Thoracic aorta (tissue), 2 donors: ENCODE measurements around the gene TMEM200B. TPM values are rescaled to one million over a fixed set of nuclear protein-coding genes. Genes with fewer than 3 reads are reported as not detected.

Experiments
- ATAC-seq: fragments of 150-250 bp; one replicate; pipeline ENCODE4 v1.8.0; 2017; ENCODE audit warnings: low read depth; ENCODE audit not compliant: insufficient number of reproducible peaks, low FRiP score
- DNase-seq: peaks from one replicate; pipeline ENCODE4 v3.0.0-alpha.2; 2020; ENCODE audit warnings: low spot score
- H3K27ac ChIP-seq, 2 donors: fragments of 200-600 bp; sonication (generic); 1 replicate in 1 of 2; 2 replicates in 1 of 2; pipeline ENCODE4 v1.5.1; 2016; ENCODE audit warnings: mild to moderate bottlenecking in 2 of 2, moderate library complexity in 2 of 2
- H3K27me3 ChIP-seq: fragments of 200-600 bp; sonication (generic); replicated peaks from 2 replicates; pipeline ENCODE4 v1.6.0; 2016; ENCODE audit warnings: mild to moderate bottlenecking; ENCODE audit not compliant: insufficient read depth
- H3K36me3 ChIP-seq: fragments of 200-600 bp; sonication (generic); one replicate; pipeline ENCODE4 v1.5.1; 2016
- H3K4me1 ChIP-seq, 2 donors: fragments of 200-600 bp; sonication (generic); 1 replicate in 1 of 2; 2 replicates in 1 of 2; pipeline versions ENCODE4 v1.5.1 to v1.6.0; 2016; ENCODE audit warnings: low read depth in 2 of 2, mild to moderate bottlenecking in 1 of 2; ENCODE audit not compliant: control insufficient read depth in 1 of 2
- H3K4me3 ChIP-seq: fragments of 200-600 bp; sonication (generic); 2 replicates; pipeline ENCODE4 v1.5.1; 2016; ENCODE audit warnings: mild to moderate bottlenecking
- H3K9me3 ChIP-seq: fragments of 200-600 bp; sonication (generic); 2 replicates; pipeline ENCODE4 v1.5.1; 2016
- total RNA-seq, 2 donors: library from RNA; depleted of rRNA; stranded (reverse); fragments of >200 nt; gene quantifications; one replicate each; pipeline versions ENCODE4 v1.1.0 to v1.2.3, GENCODE V29; 2016
- TF ChIP-seq, protein P1 (sequence below): fragments of 200-600 bp; sonication (generic); IDR thresholded peaks from one replicate; pipeline ENCODE4 v1.5.1; 2019; ENCODE audit warnings: antibody characterized with exemption

The TMEM200B gene
- total RNA-seq, 2 donors from 2014 or later: 20.8 to 31.4 TPM

GRCh38 chr1:29105822-29106221 is 17.9 kb downstream of the TMEM200B start:
- Histone ChIP-seq H3K4me1 (no peaks in the 10 kb centered on the region), H3K27ac (no peak overlapping the region), H3K9me3 (no peaks in the 10 kb centered on the region), H3K4me3 (no peak overlapping the region), H3K36me3 (peaks cover 5% of the 10 kb centered on the region), H3K27me3 (no peaks in the 10 kb centered on the region)
- ATAC-seq (no peak), DNase-seq (no peak)
- TF ChIP-seq, protein P1, sequence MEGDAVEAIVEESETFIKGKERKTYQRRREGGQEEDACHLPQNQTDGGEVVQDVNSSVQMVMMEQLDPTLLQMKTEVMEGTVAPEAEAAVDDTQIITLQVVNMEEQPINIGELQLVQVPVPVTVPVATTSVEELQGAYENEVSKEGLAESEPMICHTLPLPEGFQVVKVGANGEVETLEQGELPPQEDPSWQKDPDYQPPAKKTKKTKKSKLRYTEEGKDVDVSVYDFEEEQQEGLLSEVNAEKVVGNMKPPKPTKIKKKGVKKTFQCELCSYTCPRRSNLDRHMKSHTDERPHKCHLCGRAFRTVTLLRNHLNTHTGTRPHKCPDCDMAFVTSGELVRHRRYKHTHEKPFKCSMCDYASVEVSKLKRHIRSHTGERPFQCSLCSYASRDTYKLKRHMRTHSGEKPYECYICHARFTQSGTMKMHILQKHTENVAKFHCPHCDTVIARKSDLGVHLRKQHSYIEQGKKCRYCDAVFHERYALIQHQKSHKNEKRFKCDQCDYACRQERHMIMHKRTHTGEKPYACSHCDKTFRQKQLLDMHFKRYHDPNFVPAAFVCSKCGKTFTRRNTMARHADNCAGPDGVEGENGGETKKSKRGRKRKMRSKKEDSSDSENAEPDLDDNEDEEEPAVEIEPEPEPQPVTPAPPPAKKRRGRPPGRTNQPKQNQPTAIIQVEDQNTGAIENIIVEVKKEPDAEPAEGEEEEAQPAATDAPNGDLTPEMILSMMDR: no peak

DNA sequence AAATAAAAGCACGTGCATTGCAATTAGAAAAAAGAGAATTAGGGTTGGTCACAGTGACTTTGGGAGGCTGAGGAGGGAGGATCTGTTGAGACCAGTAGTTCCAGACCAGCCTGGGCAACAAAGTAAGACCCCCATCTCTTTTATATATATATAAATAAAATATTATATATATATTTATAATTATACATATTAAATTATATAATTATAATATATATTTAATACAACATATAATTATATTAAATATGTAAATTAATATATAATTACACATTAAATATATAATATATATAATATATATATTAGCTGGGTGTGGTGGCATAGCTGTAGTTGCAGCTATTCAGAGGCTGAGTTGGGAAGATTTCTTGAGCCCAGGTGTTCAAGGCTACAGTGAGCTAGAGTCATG is 23.2 kb downstream of the TMEM200B start:
- Histone ChIP-seq H3K27me3 (no peaks in the 10 kb centered on the region), H3K4me1 (no peaks in the 10 kb centered on the region), H3K36me3 (peaks cover 5% of the 10 kb centered on the region), H3K9me3 (no peaks in the 10 kb centered on the region), H3K4me3 (no peak overlapping the region), H3K27ac (no peak overlapping the region)
- DNase-seq: no peak
- TF ChIP-seq, protein P1: no peak
- no peak for ATAC-seq

DNA sequence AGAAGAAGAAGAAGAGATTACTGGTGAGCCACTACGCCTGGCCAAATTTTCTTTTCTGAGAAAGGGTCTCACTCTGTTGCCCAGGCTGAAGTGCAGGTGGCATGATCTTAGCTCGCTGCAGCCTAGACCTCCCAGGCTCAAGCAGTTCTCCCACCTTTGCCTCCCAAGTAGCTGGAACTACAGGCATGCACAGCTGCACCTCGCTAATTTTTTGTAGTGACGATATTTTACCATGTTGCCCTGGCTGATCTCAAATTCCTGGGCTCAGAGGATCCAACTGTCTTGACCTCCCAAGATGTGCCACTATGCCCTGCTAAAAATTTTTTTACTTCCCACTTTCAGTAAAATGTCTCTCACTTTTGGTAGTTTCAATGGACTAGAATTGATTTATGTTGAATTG is 24.4 kb downstream of the TMEM200B start:
- ATAC-seq: no peak
- TF ChIP-seq, protein P1: no peak

DNA sequence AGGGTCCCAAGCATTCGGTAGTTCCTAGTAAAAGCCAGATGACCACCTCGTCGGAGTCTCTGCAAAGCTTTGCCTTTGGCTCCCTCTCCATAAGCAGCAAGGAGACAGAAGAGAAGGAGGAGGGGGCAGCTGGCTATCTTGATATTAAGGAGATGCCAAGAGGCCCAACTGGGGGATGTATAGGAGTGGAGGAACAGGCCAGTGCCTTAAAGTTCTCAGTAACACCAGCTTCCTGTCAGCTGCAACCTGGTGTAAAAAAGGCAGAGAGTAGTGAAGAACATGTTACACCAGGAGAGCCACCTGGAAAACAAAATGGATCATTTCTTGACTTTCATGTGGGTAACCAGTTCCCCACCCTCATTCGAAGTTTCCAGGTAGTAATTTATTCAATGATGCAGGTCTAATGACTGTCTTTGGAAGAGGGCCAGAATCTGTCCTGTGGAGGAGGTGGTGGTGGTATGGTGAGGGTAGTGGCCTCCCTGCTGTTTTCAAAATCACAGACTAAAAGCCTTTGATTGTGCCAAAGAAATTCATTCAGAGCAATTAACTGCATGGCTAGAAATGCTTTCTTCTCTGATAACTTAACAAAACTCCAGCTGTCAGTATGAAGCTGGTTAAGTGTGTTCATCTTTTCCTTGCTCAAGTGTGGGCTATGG is 27.3 kb downstream of the TMEM200B start:
- TF ChIP-seq, protein P1: no peak
- Histone ChIP-seq H3K4me1 (no peaks in the 10 kb centered on the region), H3K9me3 (no peaks in the 10 kb centered on the region), H3K4me3 (no peak overlapping the region), H3K36me3 (peaks cover 5% of the 10 kb centered on the region), H3K27me3 (no peaks in the 10 kb centered on the region), H3K27ac (no peak overlapping the region)
- DNase-seq (no peak), ATAC-seq (no peak)

More for the DNA sequence above, 24.4 kb downstream of the TMEM200B start:
- peaks cover 5% of the 10 kb centered on the region for H3K36me3 ChIP-seq
- no peak overlapping the region for H3K27ac ChIP-seq
- no peak for DNase-seq
- H3K27me3 ChIP-seq: no peaks in the 10 kb centered on the region
- no peaks in the 10 kb centered on the region for H3K4me1 ChIP-seq
- no peaks in the 10 kb centered on the region for H3K9me3 ChIP-seq
- H3K4me3 ChIP-seq: no peak overlapping the region

DNA sequence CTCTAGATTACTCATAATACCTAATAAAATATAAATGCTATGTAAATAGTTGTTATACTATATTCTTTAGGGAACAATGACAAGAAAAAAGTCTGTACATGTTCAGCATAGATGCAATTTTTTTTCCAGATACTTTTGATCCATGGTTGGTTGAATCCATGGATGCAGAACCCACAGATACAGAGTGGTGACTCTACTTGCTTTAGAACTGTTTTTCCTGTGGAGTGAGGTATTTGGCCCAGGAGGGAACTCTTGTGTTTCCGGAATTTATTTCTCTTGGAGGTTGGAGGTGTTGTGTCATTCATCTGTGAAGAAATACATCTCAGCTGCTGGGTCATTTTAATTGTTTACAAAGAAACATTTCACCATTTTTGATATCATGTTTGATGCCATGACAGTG is 28.7 kb downstream of the TMEM200B start:
- TF ChIP-seq, protein P1: no peak
- DNase-seq (no peak), ATAC-seq (no peak)

More for the DNA sequence above, 28.7 kb downstream of the TMEM200B start:
- Histone ChIP-seq H3K4me3 (no peak overlapping the region), H3K4me1 (peaks cover 0 to 7% of the 10 kb centered on the region in 2 donors), H3K27me3 (no peaks in the 10 kb centered on the region), H3K9me3 (no peaks in the 10 kb centered on the region), H3K27ac (no peak overlapping the region), H3K36me3 (peaks cover 5% of the 10 kb centered on the region)
